ENCODE results near the gene MTFR2. TPM values are rescaled to one million over a fixed set of nuclear protein-coding genes. Genes with fewer than 3 reads are reported as not detected.

The MTFR2 gene
- total RNA-seq, 1 experiment from 2014 or later = 7.0 TPM

- TF ChIP-seq CTCF (IDR thresholded peaks at IDR 0.05; ENCODE audit: unreplicated experiment) = no peak
- Mint-ChIP-seq H3K4me1 (ENCODE audit: low read depth, unreplicated experiment) (no peaks in the 10 kb centered on the region), H3K36me3 (ENCODE audit: insufficient read depth, unreplicated experiment) (no peaks in the 10 kb centered on the region), H3K9me3 (ENCODE audit: low read depth, unreplicated experiment) (peaks cover 4% of the 10 kb centered on the region), H3K27ac (ENCODE audit: unreplicated experiment) (no peak overlapping the region), H3K4me3 (ENCODE audit: low read depth, unreplicated experiment) (no peak overlapping the region), H3K27me3 (ENCODE audit: unreplicated experiment) (no peaks in the 10 kb centered on the region)
- intact Hi-C loops (cut with micrococcal nuclease; ENCODE audit: unreplicated experiment) = no loop called here
- no peak for DNase-seq
- CTCF ChIA-PET = no interaction called here
- no TSS peak for BruUV-seq (replicated peaks)
These were observed 39.5 kb downstream of the MTFR2 start for GRCh38 chr6:136210398-136211165.

- H3K27ac Mint-ChIP-seq (ENCODE audit: unreplicated experiment) = no peak overlapping the region
- no peak overlapping the region for H3K4me3 Mint-ChIP-seq (ENCODE audit: low read depth, unreplicated experiment)
- no TSS peak for BruUV-seq (replicated peaks)
- intact Hi-C loops (cut with micrococcal nuclease; ENCODE audit: unreplicated experiment) = no loop called here
- no peak for TF ChIP-seq CTCF (IDR thresholded peaks at IDR 0.05; ENCODE audit: unreplicated experiment)
- no peak for DNase-seq
- H3K9me3 Mint-ChIP-seq (ENCODE audit: low read depth, unreplicated experiment) = peaks cover 4% of the 10 kb centered on the region
- no peaks in the 10 kb centered on the region for H3K27me3 Mint-ChIP-seq (ENCODE audit: unreplicated experiment)
- no peaks in the 10 kb centered on the region for H3K36me3 Mint-ChIP-seq (ENCODE audit: insufficient read depth, unreplicated experiment)
- H3K4me1 Mint-ChIP-seq (ENCODE audit: low read depth, unreplicated experiment) = no peaks in the 10 kb centered on the region
- CTCF ChIA-PET = no interaction called here
These were observed 40.6 kb downstream of the MTFR2 start for GRCh38 chr6:136209496-136209895.

- TF ChIP-seq CTCF (IDR thresholded peaks at IDR 0.05; ENCODE audit: unreplicated experiment) = no peak
- H3K27ac Mint-ChIP-seq (ENCODE audit: unreplicated experiment) = no peak overlapping the region
- intact Hi-C loops (cut with micrococcal nuclease; ENCODE audit: unreplicated experiment) = no loop called here
- DNase-seq = no peak
- no peaks in the 10 kb centered on the region for H3K4me1 Mint-ChIP-seq (ENCODE audit: low read depth, unreplicated experiment)
- H3K9me3 Mint-ChIP-seq (ENCODE audit: low read depth, unreplicated experiment) = peaks cover 4% of the 10 kb centered on the region
- H3K27me3 Mint-ChIP-seq (ENCODE audit: unreplicated experiment) = no peaks in the 10 kb centered on the region
- no peaks in the 10 kb centered on the region for H3K36me3 Mint-ChIP-seq (ENCODE audit: insufficient read depth, unreplicated experiment)
- CTCF ChIA-PET = no interaction called here
- BruUV-seq (replicated peaks) = no TSS peak
- H3K4me3 Mint-ChIP-seq (ENCODE audit: low read depth, unreplicated experiment) = no peak overlapping the region
These were observed 41.3 kb downstream of the MTFR2 start for GRCh38 chr6:136208783-136209182.

- H3K4me3 Mint-ChIP-seq (ENCODE audit: low read depth, unreplicated experiment) = no peak overlapping the region
- CTCF ChIA-PET = no interaction called here
- no peaks in the 10 kb centered on the region for H3K27me3 Mint-ChIP-seq (ENCODE audit: unreplicated experiment)
- no peaks in the 10 kb centered on the region for H3K4me1 Mint-ChIP-seq (ENCODE audit: low read depth, unreplicated experiment)
- intact Hi-C loops (cut with micrococcal nuclease; ENCODE audit: unreplicated experiment) = no loop called here
- DNase-seq = no peak
- no peak for TF ChIP-seq CTCF (IDR thresholded peaks at IDR 0.05; ENCODE audit: unreplicated experiment)
- H3K9me3 Mint-ChIP-seq (ENCODE audit: low read depth, unreplicated experiment) = no peaks in the 10 kb centered on the region
- no peak overlapping the region for H3K27ac Mint-ChIP-seq (ENCODE audit: unreplicated experiment)
- H3K36me3 Mint-ChIP-seq (ENCODE audit: insufficient read depth, unreplicated experiment) = no peaks in the 10 kb centered on the region
- no TSS peak for BruUV-seq (replicated peaks)
These were observed 48.4 kb downstream of the MTFR2 start for GRCh38 chr6:136201732-136202131.
